Measurements from ENCODE around the gene NDUFB7. TPM values are rescaled to one million over a fixed set of nuclear protein-coding genes. Genes with fewer than 3 reads are reported as not detected.
"Not testable (repeated sequence)": the region's sequence is repeated elsewhere in the genome, so short reads cannot be mapped to it uniquely, and the experiment has no call there.

NDUFB7 gene
- total RNA-seq, 1 experiment from 2014 or later, result 254 TPM

GRCh38 chr19:14595558-14595957, 23.7 kb upstream of the NDUFB7 start (continued):
- no peak for TF ChIP-seq AR (CRISPR knock-in tag; IDR thresholded peaks at IDR 0.05)
- no peak for TF ChIP-seq PRDM15 (CRISPR knock-in tag; IDR thresholded peaks at IDR 0.05)
- no peak for TF ChIP-seq MLX (CRISPR knock-in tag; IDR thresholded peaks at IDR 0.05)
- TF ChIP-seq HMGA2 (CRISPR knock-in tag; IDR thresholded peaks at IDR 0.05), result no peak
- no peak for TF ChIP-seq NFYB (CRISPR knock-in tag; conservative IDR thresholded peaks at IDR 0.05; ENCODE audit: low read depth)
- TF ChIP-seq ZNF317 (CRISPR knock-in tag; IDR thresholded peaks at IDR 0.05; ENCODE audit: borderline replicate concordance, low read depth), result no peak
- TF ChIP-seq CREM (CRISPR knock-in tag; IDR thresholded peaks at IDR 0.05), result no peak
- TF ChIP-seq STAT6 (CRISPR knock-in tag; conservative IDR thresholded peaks at IDR 0.05; ENCODE audit: low read depth), result no peak
- TF ChIP-seq ETV6 (CRISPR knock-in tag; IDR thresholded peaks at IDR 0.05), result no peak
- no peak for TF ChIP-seq TCF7 (CRISPR knock-in tag; IDR thresholded peaks at IDR 0.05; ENCODE audit: low read depth)

- POLR2A ChIA-PET, H3K27ac Mint-ChIP-seq, H3K4me1 Mint-ChIP-seq: not testable (repeated sequence)
These were observed 17.6 kb upstream of the NDUFB7 start for GRCh38 chr19:14589433-14589832.

GRCh38 chr19:14585187-14585586, 13.3 kb upstream of the NDUFB7 start:
- H3K4me3 Mint-ChIP-seq; H3K9me3 Mint-ChIP-seq; H3K36me3 Mint-ChIP-seq; CTCF ChIA-PET; H3K27ac Mint-ChIP-seq; ATAC-seq; H3K4me1 Mint-ChIP-seq; POLR2A ChIA-PET; DNase-seq (ENCODE audit: low spot score): not testable (repeated sequence)
- H3K27me3 Mint-ChIP-seq (ENCODE audit: low read depth), result peaks cover 11% of the 10 kb centered on the region

More at GRCh38 chr19:14589433-14589832, 17.6 kb upstream of the NDUFB7 start:
- H3K9me3 Mint-ChIP-seq; DNase-seq (ENCODE audit: low spot score); H3K36me3 Mint-ChIP-seq; ATAC-seq; H3K4me3 Mint-ChIP-seq; CTCF ChIA-PET: not testable (repeated sequence)
- H3K27me3 Mint-ChIP-seq (ENCODE audit: low read depth), result peaks cover 16% of the 10 kb centered on the region

GRCh38 chr19:14584372-14584771, 12.5 kb upstream of the NDUFB7 start:
- ATAC-seq; H3K4me1 Mint-ChIP-seq; H3K9me3 Mint-ChIP-seq; H3K36me3 Mint-ChIP-seq; POLR2A ChIA-PET; H3K4me3 Mint-ChIP-seq; CTCF ChIA-PET; H3K27ac Mint-ChIP-seq; DNase-seq (ENCODE audit: low spot score): not testable (repeated sequence)
- peaks cover 11% of the 10 kb centered on the region for H3K27me3 Mint-ChIP-seq (ENCODE audit: low read depth)

Data from WTC11 (cell line).